Measurements from ENCODE around the gene ANK2. TPM values are rescaled to one million over a fixed set of nuclear protein-coding genes. Genes with fewer than 3 reads are reported as not detected.

Gene ANK2
- total RNA-seq, 1 donor from 2014 or later = 9.4 TPM

DNA sequence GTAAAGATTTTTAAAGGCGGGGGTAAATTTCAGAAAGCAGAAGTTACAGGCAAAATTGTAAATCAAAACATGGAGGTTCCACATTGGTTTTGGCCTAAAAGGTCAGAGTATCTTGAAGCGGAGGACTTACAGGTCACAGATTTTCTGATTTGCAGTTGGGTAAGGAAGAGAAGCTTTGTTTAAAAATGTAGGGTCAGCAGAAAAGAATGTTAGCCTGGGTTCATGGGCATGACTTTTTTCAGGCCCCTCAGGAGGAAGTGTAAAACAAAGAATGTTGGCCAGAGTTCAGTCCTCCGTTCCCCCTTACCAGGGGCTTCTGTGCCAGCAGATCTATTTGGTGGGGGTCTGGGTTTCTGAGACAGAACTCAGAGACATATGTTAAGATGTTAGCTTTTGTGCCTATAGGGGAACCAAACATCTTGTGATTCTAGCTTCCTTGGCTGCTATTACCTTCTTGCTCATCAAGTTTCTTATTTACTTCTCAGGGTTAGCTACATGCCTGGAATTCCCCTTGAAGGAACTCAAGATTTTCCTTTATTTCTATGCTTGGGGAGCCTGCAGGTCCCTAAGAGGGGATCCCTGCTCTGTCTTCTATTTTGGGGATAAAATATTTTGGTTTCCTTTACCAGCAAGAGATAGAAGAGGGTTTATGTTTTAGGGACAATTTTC lies 160.3 kb downstream of the ANK2 start:
- Histone ChIP-seq H3K36me3 (no peaks in the 10 kb centered on the region), H3K27me3 (no peaks in the 10 kb centered on the region), H3K4me1 (no peaks in the 10 kb centered on the region), H3K27ac (no peak overlapping the region), H3K4me3 (no peak overlapping the region), H3K9me3 (no peaks in the 10 kb centered on the region)
- TF ChIP-seq, protein P1, sequence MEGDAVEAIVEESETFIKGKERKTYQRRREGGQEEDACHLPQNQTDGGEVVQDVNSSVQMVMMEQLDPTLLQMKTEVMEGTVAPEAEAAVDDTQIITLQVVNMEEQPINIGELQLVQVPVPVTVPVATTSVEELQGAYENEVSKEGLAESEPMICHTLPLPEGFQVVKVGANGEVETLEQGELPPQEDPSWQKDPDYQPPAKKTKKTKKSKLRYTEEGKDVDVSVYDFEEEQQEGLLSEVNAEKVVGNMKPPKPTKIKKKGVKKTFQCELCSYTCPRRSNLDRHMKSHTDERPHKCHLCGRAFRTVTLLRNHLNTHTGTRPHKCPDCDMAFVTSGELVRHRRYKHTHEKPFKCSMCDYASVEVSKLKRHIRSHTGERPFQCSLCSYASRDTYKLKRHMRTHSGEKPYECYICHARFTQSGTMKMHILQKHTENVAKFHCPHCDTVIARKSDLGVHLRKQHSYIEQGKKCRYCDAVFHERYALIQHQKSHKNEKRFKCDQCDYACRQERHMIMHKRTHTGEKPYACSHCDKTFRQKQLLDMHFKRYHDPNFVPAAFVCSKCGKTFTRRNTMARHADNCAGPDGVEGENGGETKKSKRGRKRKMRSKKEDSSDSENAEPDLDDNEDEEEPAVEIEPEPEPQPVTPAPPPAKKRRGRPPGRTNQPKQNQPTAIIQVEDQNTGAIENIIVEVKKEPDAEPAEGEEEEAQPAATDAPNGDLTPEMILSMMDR (IDR thresholded peaks at IDR 0.05) = no peak
- no peak for DNase-seq (ENCODE audit: low spot score in 2 of 2)
- intact Hi-C loops (cut with DNase I) = no loop called here

DNA sequence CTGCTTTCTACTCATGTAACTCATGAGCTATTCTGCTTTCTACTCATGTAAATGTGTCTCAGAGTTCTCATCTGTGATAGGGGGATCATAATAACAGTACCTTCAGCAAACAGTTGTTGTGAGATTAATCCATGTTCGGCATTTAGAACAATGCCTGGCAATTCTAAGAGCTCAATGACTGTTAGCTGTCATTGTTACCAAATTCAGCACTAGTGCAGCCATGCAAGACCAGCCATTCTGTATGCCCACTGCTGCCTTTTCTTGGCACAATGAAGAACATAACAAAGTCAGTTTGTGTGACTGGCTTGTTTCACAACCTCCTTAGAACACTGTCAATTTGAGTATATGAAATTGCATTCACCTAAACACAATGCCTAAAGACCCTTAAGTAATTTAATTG lies 163.2 kb downstream of the ANK2 start:
- no peaks in the 10 kb centered on the region for H3K27me3 ChIP-seq
- intact Hi-C loops (cut with DNase I) = no loop called here
- H3K4me3 ChIP-seq = no peak overlapping the region
- no peak overlapping the region for H3K27ac ChIP-seq
- no peak for DNase-seq (ENCODE audit: low spot score in 2 of 2)
- TF ChIP-seq, protein P1 (IDR thresholded peaks at IDR 0.05) = no peak
- no peaks in the 10 kb centered on the region for H3K9me3 ChIP-seq
- no peaks in the 10 kb centered on the region for H3K4me1 ChIP-seq
- H3K36me3 ChIP-seq = no peaks in the 10 kb centered on the region

DNA sequence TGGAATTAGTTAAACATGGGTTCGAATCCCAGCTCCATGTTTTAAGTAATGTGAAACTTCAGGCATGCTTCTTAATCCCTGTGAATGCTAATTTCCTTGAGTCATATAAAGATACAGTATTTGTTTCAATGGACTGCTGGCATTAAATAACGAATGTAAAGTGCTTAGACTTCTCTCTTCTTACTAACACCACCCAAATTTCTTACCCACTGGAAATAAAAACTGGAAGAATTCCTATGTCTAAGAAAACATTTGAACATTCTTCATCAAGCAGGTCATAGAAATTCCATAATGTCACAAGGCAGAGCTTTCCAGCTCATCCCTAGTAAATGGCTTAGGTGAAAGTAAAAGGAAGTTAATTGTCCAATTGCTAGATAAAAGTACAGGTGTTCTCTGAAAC lies 172.5 kb downstream of the ANK2 start:
- intact Hi-C loops (cut with DNase I) = no loop called here

DNA sequence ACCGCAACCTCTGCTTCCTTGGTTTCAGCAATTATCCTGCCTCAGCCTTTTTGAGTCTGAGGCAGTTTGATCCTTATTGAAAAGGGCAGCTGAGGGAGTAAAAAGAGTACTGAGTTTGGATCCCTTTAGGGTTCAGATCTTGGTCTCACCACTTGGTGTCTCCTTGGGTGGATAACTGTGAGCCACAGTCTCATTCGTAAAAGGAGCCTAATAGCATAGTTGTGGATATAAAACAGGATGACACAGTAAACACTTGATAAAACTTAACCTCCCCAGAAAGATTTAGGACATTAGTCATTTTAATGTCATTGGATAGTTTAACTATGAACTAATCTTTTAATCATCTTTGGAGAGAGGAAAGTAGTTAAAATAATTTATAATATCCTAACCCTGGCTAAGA lies 173.0 kb downstream of the ANK2 start:
- Histone ChIP-seq H3K4me1 (no peaks in the 10 kb centered on the region), H3K36me3 (no peaks in the 10 kb centered on the region), H3K27ac (no peak overlapping the region), H3K4me3 (no peak overlapping the region), H3K9me3 (no peaks in the 10 kb centered on the region), H3K27me3 (no peaks in the 10 kb centered on the region)
- intact Hi-C loops (cut with DNase I) = no loop called here
- TF ChIP-seq, protein P1 (IDR thresholded peaks at IDR 0.05) = no peak
- no peak for DNase-seq (ENCODE audit: low spot score in 2 of 2)

More for the DNA sequence above, 172.5 kb downstream of the ANK2 start:
- TF ChIP-seq, protein P1 (IDR thresholded peaks at IDR 0.05) = no peak
- H3K9me3 ChIP-seq = no peaks in the 10 kb centered on the region
- no peak overlapping the region for H3K27ac ChIP-seq
- H3K4me1 ChIP-seq = no peaks in the 10 kb centered on the region
- no peak overlapping the region for H3K4me3 ChIP-seq
- no peak for DNase-seq (ENCODE audit: low spot score in 2 of 2)
- no peaks in the 10 kb centered on the region for H3K27me3 ChIP-seq
- no peaks in the 10 kb centered on the region for H3K36me3 ChIP-seq

DNA sequence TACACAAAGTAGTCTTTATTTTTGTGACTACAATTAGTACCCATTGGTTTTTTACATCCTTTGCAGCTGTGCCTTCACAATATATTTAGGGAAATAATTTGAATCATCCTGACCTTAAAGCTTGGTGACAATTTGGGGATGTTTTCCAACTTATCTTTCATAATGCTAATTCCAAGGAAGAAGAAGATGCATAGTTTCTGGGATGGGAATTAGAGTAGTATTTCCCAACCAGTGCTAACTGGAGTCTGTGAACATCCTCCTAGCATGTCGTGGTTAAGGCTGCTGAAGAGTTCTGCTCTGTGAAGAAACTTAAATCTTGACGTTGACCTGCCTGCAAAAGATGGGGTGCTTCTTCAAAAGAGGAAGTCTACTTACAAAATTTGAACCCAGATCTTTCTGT lies 173.5 kb downstream of the ANK2 start:
- intact Hi-C loops (cut with DNase I) = no loop called here
- Histone ChIP-seq H3K27me3 (no peaks in the 10 kb centered on the region), H3K4me3 (no peak overlapping the region), H3K4me1 (no peaks in the 10 kb centered on the region), H3K36me3 (no peaks in the 10 kb centered on the region), H3K9me3 (no peaks in the 10 kb centered on the region), H3K27ac (no peak overlapping the region)
- TF ChIP-seq, protein P1 (IDR thresholded peaks at IDR 0.05) = no peak
- DNase-seq (ENCODE audit: low spot score in 2 of 2) = no peak

DNA sequence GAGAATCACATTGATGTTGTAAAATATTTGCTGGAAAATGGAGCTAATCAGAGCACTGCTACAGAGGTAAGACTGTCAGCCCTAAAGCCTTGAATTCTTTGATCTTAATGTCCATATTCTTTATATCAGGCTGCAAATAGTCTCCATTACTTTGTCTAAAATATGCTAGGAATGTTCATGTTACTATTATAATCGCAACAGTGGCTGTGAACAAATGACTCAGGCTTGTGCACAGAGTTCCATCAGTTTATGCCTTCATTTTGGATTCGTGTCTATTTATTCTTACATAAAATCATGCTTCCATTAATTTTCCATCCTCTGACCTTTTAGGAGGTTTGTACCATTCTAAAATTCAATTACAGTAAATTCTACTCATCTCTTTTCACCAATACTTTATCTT lies 182.7 kb downstream of the ANK2 start:
- Histone ChIP-seq H3K27me3 (no peaks in the 10 kb centered on the region), H3K9me3 (no peaks in the 10 kb centered on the region), H3K36me3 (no peaks in the 10 kb centered on the region), H3K4me1 (no peaks in the 10 kb centered on the region), H3K27ac (no peak overlapping the region), H3K4me3 (no peak overlapping the region)
- TF ChIP-seq, protein P1 (IDR thresholded peaks at IDR 0.05) = no peak
- no peak for DNase-seq (ENCODE audit: low spot score in 2 of 2)
- intact Hi-C loops (cut with DNase I) = no loop called here
